GM18909 (cell line): Measurements from ENCODE around the gene PLXDC1.
"Not testable (repeated sequence)": the region's sequence is repeated elsewhere in the genome, so short reads cannot be mapped to it uniquely, and the experiment has no call there.

ENCODE experiments used
- ATAC-seq: cut with Tn5 transposase; IDR thresholded peaks from one replicate; pipeline ENCODE4 v1.9.1; 2021; ENCODE audit warnings: mild to moderate bottlenecking; ENCODE audit not compliant: unreplicated experiment, poor library complexity

The PLXDC1 gene

DNA sequence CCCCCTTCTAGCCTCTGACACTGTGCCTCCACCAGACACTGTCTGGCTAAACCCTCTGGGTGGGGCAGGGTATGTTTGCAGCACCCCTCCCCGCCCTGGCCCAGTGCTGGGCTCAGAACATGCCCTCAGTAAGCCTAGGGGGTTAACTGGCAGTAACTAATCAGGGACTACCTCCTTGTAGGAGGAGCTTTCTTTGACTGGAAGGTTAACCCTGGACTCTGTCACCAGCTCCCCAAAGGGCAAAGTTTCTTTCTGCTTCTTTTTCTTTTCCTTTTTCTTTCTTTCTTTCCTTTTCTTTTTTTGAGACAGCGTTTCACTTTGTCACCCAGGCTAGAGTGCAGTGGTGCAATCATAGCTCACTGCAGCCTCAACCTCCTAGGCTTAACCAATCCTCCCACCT, 76.8 kb downstream of the PLXDC1 start:
- no peak for ATAC-seq

DNA sequence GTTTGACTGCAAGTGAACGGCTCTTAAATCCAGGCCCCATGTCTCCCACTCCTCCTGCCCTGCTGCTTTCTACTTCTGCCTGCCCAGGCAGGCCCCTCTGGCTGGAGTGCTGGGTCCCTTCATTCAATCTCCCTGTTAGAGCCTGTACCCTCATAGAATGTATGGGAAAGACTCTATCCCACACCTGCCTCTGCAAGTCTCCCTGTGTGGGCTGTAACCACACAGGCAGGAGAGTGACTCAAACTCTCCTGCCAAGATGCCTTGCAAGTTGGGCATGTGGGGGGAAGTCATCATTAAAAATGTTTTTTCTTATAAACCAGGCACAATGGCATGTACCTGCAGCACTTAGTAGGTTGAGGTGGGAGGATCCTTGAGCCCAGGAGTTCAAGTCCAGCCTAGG, 77.5 kb downstream of the PLXDC1 start:
- no peak for ATAC-seq

DNA sequence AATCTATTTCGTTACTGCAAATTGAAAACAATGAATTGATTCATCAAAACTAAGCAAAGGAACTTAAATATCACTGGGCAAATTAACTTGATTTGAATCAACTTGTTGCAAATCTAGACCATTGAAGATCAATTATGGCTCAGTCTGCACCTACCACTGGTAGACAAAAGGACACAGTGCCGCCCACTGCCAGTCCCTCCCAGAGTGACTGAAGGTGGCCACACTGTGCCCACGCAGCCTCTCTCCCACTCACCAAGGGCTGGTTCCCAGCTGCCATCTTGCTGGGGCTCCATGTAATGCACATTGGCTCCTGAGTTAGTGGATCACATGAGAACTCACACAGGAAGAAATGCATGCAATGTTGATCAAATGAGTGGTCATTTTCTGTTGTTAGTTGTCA, 78.1 kb downstream of the PLXDC1 start:
- no peak for ATAC-seq

DNA sequence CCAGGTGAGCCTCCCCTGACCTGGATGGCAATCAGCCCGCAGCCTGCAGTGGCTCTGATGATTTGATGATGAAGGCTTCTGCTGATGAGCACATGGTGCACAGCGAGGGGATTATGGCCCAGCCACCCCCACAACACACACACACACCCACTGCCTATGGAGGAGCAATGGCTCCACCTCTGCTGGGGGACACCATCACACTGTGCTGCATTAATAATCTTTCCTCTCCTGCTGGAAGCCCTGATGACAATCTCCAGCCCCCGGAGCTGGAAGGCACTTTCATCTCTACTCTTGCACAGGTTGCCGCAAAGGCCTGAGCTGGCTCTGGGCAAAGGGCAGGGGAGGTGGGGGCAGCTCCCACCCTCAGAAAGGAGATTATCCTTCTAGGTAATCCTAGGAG, 79.9 kb downstream of the PLXDC1 start:
- no peak for ATAC-seq

DNA sequence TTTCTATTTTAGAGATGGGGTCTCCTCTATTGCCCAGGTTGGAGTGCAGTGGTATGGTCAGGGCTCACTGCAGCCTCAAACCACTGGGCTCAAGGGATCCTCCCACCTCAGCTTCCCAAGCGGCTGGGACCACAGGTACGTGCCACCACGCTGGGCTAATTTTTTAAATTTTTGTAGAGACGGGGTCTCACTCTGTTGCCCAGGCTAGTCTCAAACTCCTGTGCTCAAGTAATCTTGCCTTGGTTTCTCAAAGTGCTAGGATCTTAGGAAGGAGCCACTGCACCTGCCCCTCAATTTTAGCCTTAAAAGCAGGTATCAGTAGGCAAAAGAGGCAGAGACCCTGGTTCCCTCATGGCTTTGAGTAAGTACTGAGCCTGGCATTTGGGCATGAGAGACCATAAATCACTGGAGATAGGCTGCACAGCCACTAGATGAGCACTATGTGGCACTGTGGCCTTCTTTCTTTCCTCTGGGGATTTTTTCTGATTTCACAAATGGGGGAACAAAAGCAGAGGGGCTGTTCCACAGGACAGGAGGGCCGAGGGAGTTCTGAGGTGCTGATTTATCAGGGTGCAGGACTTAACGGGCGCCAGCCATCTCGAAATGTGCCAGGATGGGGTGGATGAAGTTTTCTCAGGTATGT, 82.2 kb downstream of the PLXDC1 start:
- no peak for ATAC-seq

DNA sequence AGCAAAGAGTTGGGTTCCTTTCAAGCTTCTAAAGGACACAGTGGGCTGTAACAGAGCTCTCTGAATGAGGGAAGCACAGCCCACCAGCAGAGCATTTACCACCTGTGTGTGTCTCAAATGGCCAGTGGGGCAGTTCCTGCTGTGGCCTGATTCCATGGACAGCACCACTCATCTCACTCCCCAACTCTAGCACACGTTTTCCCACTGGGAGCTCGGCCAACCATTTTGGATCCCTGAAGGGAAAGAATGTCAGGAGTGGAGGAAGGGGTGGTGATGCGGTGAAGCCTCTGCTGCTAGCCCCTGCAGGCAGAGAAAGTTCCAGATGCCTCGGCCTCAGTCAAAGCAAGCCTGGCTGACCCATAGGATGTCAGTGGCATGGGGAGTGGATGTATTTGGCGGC, 86.6 kb downstream of the PLXDC1 start:
- ATAC-seq = no peak

DNA sequence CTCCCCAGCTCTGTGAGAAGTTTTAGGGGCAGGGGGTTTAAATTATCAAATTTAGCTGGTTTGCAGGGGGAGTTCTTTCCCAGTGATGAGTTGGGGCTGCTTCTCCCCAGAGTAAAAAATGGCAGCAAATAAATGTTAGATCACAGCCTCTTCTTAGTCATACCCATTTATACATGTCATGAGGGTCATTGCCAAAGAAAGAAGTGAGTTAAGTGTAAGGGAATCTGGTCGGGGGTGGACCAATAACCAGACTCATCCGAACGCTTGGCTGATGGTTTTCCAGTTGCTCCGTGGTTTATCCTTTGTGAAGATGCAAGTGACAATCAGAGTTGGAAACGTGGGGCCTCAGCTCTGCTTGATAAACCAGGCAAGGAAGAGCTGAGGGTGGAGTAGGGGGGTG, 87.1 kb downstream of the PLXDC1 start:
- no peak for ATAC-seq

DNA sequence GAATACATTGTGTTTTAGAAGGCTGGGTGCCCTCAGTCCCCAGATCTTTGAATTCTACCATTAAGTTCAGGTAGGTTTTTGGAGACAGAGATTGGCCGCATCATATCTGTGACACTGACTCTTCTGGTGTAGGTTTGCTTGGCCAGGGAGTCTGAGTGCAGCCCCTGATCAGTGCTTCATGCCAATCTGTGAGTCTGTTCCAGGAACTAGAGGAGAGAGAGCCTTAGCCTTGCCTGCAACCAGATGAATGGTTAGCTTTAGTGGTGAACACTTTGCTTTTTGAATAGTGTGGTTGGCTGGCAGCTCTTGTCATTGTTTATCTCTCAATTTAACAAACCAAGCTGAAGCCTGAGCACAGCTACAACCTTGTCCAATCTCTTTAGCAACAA, 87.8 kb downstream of the PLXDC1 start:
- ATAC-seq = no peak

DNA sequence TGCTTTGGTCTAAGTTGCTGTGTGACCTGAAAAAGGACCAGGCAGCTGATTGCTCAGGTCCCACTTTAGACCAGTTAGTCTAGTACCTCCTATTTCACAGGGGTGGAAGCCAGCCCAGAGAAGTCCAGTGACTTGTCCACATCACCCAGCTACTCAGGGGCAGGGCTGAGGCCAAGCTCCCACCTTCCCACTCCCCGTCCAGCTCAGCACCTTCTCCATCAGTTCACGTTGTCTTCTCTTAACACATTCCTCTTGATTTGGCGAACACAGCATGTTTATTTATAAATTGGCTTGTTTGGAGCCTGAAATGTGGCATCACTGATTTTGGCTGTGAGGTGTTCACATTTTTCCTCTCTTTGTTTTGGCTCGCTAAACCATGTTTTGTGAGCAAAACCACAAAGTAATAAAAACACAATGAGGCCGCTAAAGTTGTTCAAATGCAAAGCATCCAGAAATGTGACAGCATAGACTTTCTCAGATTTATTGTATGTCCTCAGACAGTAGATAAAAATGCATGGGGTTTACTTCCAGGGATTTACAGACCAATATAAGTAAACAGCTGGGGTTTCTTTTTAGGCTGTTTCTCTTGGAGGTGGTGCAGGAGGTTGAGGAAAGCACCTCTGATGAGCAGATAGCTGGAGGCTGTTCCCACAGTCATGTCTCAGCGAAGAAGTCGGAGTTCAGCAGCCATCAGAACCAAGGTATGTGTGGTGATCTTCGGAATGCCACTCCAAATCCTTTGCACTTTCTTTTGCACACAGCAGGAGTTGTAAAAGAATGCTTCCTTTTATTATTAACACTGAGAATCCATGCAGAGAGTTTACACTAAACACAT, 88.4 kb downstream of the PLXDC1 start:
- ATAC-seq = no peak

DNA sequence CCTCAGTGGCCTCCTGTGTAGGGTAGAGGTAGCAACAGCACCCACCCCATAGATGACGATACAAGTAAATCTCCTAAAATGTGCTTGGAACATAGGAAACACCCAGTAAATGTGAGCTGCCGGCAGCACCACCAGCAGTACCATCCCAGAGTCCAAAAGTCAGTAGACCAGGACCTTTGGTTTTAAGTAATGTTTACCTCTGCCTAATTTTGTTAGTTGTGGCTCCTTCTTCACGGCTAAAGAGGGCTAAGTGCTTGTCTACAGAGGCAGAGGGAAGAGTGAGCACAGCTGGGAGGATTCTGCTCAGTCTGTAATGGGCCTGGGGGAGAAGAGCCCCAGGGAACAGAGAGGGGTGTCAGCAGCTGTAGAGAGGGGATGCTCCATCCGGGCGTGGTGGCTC, 92.9 kb downstream of the PLXDC1 start:
- no peak for ATAC-seq

DNA sequence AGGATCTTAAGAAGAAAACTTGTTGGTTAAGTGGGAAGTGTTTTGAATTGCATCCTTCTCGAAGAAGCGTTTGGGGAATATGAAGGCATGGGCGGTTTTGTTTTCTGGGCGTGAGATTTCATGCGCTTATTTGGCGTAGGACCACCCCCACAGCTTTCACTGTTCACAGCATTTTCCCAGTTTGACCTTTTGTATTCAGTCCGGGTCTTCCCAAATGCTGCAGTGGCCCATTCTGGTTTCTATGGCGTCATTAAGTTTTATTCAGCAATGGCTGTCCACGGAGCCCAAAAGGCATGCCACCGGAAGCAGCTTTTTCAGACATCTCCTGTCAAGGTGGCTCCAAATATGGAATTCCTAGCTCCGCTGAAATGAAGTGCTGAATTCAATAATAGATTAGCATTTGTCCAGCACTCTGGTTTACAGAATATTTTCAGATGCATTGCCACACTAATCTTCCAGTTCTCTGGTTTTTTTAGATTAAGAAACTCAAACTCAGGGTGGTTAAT, 93.7 kb downstream of the PLXDC1 start:
- no peak for ATAC-seq

DNA sequence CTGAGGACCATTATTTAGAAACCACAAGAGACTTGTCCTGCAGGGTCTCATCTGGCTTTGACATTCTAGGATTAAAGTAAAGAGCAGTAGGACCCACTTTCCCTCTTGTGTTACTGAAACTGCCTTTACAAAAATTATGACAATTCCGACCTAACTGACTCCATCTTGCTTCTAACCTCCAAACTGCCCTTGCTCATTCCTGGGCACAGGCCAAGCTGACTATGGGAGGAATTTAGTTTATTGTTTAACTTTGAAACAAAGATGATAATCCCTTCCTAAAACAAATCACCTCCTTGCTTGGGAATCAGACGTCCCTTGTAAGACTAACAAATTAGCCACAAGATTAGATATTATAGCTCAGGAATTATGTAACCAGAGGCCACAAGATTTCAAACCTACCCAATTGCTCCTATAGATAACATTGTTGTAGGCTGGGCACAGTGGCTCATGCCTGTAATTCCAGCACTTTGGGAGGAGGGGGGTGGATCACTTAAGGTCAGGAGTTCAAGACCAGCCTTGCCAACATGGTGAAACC, 97.3 kb downstream of the PLXDC1 start:
- ATAC-seq = no peak

DNA sequence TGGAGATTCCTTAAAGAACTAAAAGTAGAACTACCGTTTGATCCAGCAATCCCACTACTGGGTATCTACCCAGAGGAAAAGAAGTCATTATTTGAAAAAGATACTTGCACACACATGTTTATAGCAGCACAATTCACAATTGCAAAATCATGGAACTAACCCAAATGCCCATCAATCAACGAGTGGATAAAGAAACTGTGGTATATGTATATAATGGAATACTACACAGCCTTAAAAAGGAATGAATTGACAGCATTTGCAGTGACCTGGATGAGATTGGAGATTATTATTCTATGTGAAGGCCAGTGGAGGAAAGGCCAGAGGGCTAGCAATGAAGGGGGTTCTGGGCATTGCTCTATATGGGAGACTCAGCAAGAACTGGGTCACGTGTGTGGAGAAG, 99.0 kb downstream of the PLXDC1 start:
- ATAC-seq = not testable (repeated sequence)

DNA sequence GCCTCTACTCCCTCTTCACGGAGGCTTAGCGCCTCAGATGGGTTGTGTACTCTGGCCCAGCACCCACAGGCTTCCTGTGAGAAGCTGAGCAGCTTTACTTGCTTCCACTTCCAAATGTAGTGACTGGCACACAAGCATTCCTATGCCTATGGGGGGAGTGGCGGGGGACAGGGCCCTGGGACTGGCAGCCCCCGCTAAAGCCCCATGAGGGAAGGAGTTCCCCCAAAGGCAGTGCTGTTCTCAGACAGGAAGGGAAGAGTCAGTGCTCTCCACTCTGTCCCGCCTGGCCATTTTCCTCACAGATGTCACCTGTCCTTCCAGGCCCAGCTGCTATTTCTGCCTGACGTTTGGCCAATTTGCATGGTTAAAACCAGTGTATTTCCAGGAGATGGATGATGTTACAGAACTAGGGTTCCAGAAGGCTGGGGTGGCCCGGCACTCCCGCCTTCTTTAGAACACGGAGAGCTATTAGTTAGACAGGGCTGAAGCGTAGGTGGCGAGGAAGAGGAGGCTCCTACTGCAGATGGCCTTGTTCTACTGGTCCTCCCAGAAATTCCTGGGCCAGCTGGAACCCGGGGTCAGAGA, 100.3 kb downstream of the PLXDC1 start:
- ATAC-seq = no peak

DNA sequence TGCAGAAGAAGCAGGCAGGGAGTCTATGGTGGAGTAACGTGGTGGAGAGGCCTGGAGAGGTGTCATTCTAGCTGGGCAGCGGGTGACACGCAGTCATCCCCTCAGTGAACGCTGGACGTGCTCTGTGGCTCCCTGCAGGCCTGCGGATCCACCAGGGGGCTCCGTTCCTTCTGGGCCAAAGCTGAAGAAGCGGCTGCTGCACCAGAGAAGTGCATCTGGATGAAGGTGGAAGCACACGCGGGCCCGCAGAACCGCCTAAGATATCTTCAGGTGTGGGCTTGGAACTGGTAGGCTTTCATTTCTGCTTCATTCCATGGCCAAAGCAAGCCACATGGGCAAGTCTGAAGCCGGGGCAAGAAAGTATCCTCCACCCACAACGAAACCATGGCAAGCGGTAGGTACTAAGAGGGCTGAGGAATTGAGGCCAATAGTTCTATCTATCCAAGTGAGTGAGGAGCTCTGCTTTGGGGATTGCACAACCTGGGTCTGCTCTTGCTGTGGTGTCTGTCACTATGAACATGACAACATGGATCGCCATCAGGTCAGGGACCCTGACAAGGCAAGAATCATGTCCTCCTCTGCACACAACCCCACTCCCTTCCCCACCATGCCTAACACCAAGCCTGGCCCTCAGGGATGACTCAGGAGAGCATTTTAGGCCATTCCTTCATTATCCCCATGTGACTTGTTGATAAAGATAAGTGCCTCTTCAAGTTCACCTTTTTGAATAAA, 105.3 kb downstream of the PLXDC1 start:
- no peak for ATAC-seq

DNA sequence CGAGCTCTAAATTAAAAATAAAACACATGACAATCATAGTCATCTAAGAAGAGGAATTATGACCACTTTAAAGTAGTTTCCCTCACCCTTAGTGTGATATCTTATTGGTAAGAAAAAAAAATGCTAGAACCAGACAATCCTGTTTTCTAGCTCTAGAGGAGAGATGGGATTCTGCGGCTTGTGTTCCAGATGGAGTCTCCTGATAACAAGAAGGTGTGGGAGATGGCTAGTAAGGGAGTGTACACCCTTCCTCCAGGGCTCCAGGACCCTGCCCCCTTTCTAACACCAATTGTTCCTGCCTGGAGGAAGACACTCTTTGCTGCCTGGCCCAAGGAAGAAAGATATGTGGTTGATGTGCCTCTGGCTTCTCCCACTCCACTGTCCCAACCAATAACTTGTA, 115.4 kb downstream of the PLXDC1 start:
- no peak for ATAC-seq

DNA sequence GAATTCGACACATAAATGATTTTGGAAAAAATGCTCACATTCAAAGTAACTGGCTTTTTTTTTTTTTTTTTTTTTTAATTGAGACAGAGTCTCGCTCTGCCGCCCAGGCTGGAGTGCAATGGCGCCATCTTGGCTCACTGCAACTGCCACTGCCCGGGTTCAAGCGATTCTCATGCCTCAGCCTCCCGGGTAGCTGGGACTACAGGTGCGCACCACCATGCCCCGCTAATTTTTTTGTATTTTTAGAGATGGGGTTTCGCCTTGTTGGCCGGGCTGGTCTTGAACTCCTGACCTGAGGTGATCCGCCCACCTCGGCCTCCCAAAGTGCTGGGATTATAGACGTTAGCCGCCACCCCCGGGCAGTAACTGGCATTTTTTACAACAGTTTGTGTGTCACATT, 115.9 kb downstream of the PLXDC1 start:
- not testable (repeated sequence) for ATAC-seq

DNA sequence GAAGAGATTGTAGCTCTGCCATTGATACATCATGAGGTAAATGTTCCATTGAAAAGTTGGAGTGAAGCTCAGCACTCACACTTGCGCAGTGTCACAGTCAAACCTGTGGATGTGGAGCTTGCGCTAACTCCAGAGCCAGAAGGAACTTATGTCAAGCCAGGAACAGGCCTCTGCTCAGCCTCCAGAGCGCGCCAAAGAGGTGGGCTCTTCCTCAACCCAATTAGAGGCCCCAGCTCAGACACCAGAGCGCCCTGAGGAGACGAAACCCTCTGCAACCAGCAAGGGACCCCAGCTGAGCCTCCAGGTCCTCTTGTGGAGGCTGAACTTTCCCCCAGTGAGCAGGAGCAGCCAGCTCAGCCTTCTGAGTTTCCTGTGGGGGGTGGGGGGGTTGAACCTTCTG, 122.7 kb downstream of the PLXDC1 start:
- no peak for ATAC-seq

DNA sequence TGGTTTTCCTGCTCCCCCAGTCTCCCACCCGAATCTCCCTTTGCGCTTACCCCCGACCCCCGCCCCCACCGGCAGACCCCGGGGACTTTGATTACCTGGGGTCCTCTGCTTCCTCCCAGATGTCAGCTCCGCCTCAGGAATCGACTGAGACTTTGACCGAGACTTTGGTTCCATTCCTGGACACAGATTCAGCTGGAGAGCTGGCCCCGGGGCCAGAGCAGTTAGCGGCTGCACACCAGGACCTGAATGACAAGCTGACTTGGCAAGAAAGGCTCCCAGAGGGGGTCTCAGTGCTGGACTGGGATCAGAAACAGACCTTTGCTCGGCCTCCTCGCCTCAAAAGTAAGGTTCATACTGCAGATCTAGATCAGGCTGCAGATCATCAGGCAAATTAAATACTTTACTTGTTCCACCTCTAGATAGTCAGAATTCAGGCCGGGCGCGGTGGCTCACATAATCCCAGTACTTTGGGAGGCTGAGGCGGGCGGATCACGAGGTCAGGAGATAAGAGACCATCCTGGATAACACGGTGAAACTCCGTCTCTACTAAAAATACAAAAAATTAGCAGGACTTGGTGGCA, 123.9 kb downstream of the PLXDC1 start:
- no peak for ATAC-seq

DNA sequence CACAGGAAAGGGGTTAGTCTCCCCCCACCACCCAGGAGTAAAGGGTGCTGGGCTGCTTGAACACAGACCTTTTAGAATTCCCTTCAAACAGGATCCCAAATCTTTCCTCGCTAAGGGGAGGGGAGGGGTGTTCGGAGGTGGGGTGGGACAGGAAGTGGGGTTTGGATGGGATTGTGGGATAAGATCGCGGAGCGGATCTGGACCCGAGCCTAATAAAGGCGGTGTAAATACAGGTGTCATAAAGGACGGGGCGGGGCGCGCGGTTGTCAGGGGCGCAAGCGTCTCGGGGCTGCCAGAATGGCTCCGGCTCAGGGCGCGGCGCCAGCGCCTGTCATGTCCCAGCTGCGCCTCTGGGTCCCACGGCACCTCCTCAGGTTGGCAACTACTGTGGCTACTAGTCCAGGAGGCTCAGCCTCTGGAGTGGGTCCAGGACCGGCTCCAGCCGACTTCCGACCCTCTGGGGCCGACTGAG, 124.4 kb downstream of the PLXDC1 start:
- no peak for ATAC-seq
